ENCODE data around the gene PDLIM5.
A peak's percentile ranks its signal among the peaks of the same experiment; 100 is the strongest.
"Not testable (repeated sequence)": the region's sequence is repeated elsewhere in the genome, so short reads cannot be mapped to it uniquely, and the experiment has no call there.

PDLIM5 gene

GRCh38 chr4:94533405-94534223 is 81.9 kb downstream of the PDLIM5 start:
- DNase-seq: peak; percentile 77

GRCh38 chr4:94534401-94535312 is 82.9 kb downstream of the PDLIM5 start:
- DNase-seq: no peak

GRCh38 chr4:94536049-94536448 is 84.3 kb downstream of the PDLIM5 start:
- no peak for DNase-seq

GRCh38 chr4:94536649-94537469 is 85.1 kb downstream of the PDLIM5 start:
- no peak for DNase-seq

- DNase-seq: no peak
These were observed 86.3 kb downstream of the PDLIM5 start for GRCh38 chr4:94537921-94538628.

GRCh38 chr4:94540476-94540875 is 88.7 kb downstream of the PDLIM5 start:
- DNase-seq: no peak

GRCh38 chr4:94544811-94545210 is 93.1 kb downstream of the PDLIM5 start:
- DNase-seq: no peak

GRCh38 chr4:94545296-94545695 is 93.6 kb downstream of the PDLIM5 start:
- DNase-seq: no peak

- DNase-seq: no peak
These were observed 95.2 kb downstream of the PDLIM5 start for GRCh38 chr4:94546949-94547348.

GRCh38 chr4:94548571-94548970 is 96.8 kb downstream of the PDLIM5 start:
- DNase-seq: no peak

GRCh38 chr4:94550352-94550751 is 98.6 kb downstream of the PDLIM5 start:
- DNase-seq: no peak

GRCh38 chr4:94550851-94551250 is 99.1 kb downstream of the PDLIM5 start:
- DNase-seq: no peak

GRCh38 chr4:94551643-94552564 is 100.2 kb downstream of the PDLIM5 start:
- no peak for DNase-seq

- DNase-seq: not testable (repeated sequence)
These were observed 104.3 kb downstream of the PDLIM5 start for GRCh38 chr4:94556047-94556446.

- DNase-seq: not testable (repeated sequence)
These were observed 105.9 kb downstream of the PDLIM5 start for GRCh38 chr4:94557632-94558031.

- no peak for DNase-seq
These were observed 106.7 kb downstream of the PDLIM5 start for GRCh38 chr4:94558392-94558904.

GRCh38 chr4:94559351-94559806 is 107.6 kb downstream of the PDLIM5 start:
- no peak for DNase-seq

GRCh38 chr4:94561249-94562024 is 109.7 kb downstream of the PDLIM5 start:
- no peak for DNase-seq

GRCh38 chr4:94562285-94562684 is 110.5 kb downstream of the PDLIM5 start:
- no peak for DNase-seq

- no peak for DNase-seq
These were observed 112.5 kb downstream of the PDLIM5 start for GRCh38 chr4:94564252-94564651.

Measured in NCI-H1105 treated with DMSO at 0.1 percent for 48 hours (cell line).